Left cardiac atrium (tissue), 4 donors: ENCODE measurements around the gene CUEDC1. TPM values are rescaled to one million over a fixed set of nuclear protein-coding genes. Genes with fewer than 3 reads are reported as not detected.

Source experiments
- ATAC-seq, 2 donors: fragments of 200-7000 bp; cut with Tn5 transposase; one replicate each; pipeline ENCODE4 v1.9.1; 2020; ENCODE audit warnings: mild to moderate bottlenecking in 2 of 2, moderate library complexity in 2 of 2
- DNase-seq: peaks from one replicate; pipeline ENCODE4 v3.0.0-alpha.2; 2020
- intact Hi-C, 2 donors: fragments of 100-400 bp; cut with DNase I; formaldehyde crosslinking; loops; one replicate each; pipeline versions ENCODE4 v1.14.1 to v1.15.1; 2022 to 2023
- total RNA-seq, 2 donors: library from RNA; stranded (reverse); fragmentation: NEBNext Ultra II Directional; extraction: Animal tissue kit (Norgen Biotek cat#: 25700); gene quantifications; one replicate each; pipeline ENCODE4 v1.2.1, GENCODE V29; 2021
- donor health status: DM: no; HTN: yes; CAD: no.
- donor health status: DM: no; HTN: yes; CAD: no; lungs with severe emphysema.
- donor health status: DM: yes; HTN: yes; CAD: no.
- donor health status: Dilated cardiomyopathy.

The CUEDC1 gene
- total RNA-seq, 2 donors from 2014 or later: 38.3 to 45.5 TPM

DNA sequence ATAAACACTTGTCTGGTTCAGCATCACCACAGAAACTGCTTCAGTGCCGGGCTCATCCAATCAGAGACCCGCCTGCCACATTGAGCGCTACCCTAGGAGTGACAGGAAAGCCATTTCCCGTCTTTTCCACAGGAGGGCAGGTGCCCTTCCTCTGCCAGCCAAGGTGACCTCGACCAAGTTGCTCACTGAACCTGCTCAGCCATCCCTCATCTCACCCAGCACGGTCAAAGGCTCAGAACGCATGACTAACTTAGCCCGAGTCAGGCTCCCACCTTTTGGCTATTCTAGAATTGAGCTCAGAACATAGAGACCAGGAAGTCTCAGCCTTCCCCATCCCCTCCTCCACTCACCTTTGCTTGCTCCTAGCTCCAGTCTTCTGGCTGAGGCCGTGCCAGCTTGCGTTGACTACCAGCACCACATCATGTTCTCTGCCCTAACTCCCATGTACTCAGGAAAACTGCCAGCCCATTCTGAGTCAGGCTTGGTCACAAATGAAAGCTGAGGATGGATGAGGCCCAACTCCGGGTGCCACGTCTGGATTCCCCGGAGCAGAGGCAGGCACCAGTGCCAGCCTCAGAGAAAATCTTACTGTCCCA, 121.0 kb downstream of the CUEDC1 start:
- intact Hi-C loops: no loop called here
- ATAC-seq: peak in 1 of 2 donors; percentile 80
- DNase-seq: peak; percentile 68

DNA sequence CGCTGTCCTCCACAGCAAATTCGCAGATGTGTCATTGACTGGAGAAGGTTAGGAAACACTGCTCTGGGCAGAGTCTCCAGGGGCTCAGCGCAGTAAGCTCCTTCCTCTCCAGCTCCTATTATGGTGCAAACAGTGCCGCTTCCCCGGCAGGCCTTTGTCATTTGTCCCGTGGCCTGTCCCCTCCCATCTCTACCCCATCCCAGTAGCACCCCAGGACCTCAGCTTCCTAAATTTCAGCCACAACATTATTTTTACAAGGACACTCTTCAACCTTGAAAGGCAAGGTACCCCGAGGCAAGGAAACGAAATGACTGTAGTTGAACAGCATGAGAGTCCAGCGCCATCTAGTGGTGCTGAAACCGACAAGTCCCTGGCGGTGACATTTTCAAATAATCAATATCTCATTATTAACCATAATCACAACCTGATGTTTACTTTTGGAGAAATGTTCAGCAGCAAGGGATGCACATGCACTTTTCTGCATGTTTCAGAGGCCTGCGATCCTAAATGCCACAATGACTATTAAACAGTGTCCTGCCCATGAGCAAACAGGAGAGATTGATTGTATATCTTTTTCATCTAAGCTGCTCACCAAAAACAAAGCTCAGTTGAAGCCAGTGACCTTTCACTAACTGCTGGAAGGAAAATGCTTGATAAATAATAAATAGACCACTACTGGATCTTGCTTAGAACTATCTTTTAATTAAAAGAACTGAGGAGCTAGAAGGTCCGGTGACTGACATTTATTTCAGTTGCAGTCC, 121.9 kb downstream of the CUEDC1 start:
- intact Hi-C loops: no loop called here
- ATAC-seq (peak; percentile 91 to 92), DNase-seq (peak; percentile 82)

- intact Hi-C loops: no loop called here
- ATAC-seq (peak; percentile 10 to 30), DNase-seq (no peak)
Observed at GRCh38 chr17:57832314-57833178, 122.7 kb downstream of the CUEDC1 start.

DNA sequence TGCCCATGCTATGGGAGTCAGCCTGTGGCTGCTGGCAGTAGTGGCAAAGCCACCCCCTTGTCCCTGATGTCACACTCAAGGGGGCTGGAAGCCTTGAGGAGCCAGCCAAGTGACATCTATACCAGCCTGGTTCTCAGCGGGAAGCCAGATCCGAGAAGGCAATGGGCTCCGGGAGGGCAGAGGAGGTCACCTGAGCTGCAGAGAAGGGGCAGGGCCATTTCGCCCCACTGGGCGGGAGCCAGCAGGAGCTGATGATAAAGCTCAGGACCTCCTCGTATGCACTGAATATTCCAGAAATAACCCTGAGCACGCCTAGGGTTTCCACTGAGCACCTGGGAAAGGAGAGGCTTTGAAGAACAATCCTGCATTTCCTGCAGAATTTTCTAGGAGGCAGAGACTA, 124.3 kb downstream of the CUEDC1 start:
- intact Hi-C loops: no loop called here
- ATAC-seq: no peak
- DNase-seq: no peak

DNA sequence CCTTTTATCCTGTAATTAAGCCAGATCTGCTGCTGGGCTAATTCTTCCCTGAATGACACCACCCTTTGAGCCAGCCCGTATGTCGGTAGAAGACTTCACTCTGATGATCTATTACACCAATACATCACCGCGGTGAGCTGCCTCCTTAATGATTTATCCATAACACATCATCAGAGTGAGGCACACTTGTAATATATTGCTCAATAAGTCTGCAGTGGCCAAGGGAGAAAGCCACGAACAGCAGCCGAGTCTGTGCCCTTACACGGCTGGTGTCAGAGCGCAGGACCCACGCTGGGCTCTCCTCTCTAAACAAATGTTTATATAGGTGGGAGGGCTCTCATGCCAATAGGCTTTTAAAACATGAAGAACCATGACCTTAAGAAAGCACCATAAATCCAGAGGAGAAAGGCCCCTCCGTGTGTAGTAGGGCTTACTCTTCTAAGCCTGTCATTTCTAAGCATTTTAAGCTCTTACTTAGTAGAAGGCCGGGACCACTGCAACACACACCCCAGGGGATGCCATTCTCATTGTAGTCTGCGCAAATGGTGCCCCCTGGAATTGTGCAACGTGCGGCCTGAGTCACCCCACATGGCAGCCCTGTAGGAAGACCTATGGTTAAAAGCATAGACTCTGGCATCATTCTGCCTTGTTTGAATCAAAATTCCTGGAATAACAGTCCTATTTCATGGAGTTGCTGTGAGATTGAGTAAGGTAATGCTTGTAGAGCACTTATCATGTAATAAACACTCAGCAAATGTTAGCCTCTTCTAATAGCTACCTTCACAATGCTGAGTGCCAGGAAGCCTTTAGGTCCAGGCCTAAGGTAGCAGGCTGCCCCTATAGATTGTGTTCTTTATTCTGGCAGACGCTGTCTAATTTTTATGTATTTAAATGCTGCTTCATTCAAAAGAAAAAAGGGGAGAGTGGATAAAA, 131.5 kb downstream of the CUEDC1 start:
- intact Hi-C loops: no loop called here
- no peak for DNase-seq
- ATAC-seq: no peak

DNA sequence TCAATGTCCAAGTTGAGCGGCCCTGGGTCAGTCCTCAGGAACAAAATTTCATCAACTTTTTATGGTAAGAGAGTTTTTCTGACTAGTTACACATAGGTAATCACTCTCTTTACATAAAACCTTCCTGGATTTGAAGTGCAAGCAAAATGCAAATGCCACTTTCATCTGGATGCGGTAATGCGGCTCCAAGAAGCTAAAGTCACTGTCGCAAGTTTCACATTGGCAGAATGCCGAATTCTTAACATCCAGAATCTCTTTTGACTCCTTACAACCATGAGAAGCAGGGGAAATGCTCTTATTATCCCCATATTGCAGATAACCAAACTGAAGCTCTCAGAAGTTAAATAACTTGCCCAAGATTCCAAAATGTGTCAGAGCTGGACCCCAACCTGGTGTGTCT, 135.3 kb downstream of the CUEDC1 start:
- intact Hi-C loops: no loop called here
- ATAC-seq: no peak

DNA sequence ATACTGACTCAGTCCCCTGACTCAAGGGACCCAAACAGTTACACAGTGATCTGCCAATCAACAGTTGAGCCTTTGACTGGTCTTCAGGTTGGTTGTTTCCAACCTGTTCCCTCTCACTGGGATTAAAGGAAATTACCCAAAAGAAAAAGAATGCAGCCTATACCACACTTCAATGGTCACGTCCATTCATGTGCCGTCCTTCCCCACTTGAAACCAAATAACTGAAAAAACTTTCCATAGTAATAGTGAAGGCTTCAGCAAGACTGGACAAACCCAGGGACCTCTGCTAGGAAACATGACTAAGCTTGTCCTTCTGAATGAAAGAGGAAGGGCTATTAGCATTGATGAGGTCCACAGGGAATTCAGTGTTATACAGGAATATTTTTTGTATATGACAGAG, 135.9 kb downstream of the CUEDC1 start:
- no peak for ATAC-seq
- intact Hi-C loops: no loop called here
- DNase-seq: no peak

More for the DNA sequence above, 135.3 kb downstream of the CUEDC1 start:
- no peak for DNase-seq

GRCh38 chr17:57818066-57818465, 137.1 kb downstream of the CUEDC1 start:
- intact Hi-C loops: no loop called here
- no peak for ATAC-seq
- no peak for DNase-seq

DNA sequence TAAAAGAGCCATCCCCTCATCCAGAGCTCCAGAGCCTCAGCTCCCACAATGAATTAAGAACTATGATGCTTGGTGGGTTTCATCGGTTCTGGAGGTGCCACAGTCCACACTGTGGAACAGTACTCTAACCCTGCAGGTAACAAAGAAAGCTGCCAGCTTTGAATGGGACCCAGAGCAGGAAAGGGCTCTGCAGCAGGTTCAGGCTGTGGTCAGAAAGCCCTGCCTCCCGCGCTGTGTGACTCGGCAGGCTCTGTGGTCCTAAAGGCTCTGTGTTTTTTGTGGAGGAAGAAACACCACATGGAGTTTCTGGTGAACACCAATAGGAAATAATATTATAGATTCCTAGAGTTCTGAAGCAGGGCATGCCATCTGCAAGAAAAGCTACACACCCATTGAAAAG, 137.9 kb downstream of the CUEDC1 start:
- DNase-seq (no peak), ATAC-seq (no peak)
- intact Hi-C loops: no loop called here

GRCh38 chr17:57814421-57814820, 140.8 kb downstream of the CUEDC1 start:
- ATAC-seq: no peak
- intact Hi-C loops: no loop called here
- no peak for DNase-seq

GRCh38 chr17:57811638-57812280, 143.5 kb downstream of the CUEDC1 start:
- intact Hi-C loops: no loop called here
- DNase-seq: no peak
- no peak for ATAC-seq

Other genes with a start within 250 kb of the CUEDC1 start
- gene CCDC182, start 210.1 kb downstream of the CUEDC1 start, total RNA-seq: not detected
- gene MRPS23, start 105.4 kb downstream of the CUEDC1 start, total RNA-seq: 10 to 100 TPM; 45.2 to 55.8 TPM
- 10 to 100 TPM; 54.1 to 60.9 TPM for gene VEZF1, start 32.8 kb upstream of the CUEDC1 start, total RNA-seq
- gene SRSF1, start 51.8 kb upstream of the CUEDC1 start, total RNA-seq: 100 to 1,000 TPM; 113 to 137 TPM
- gene DYNLL2, start 128.0 kb upstream of the CUEDC1 start, total RNA-seq: 10 to 100 TPM; 50.5 to 51.0 TPM
- gene OR4D1, start 193.0 kb upstream of the CUEDC1 start, total RNA-seq: not detected
- gene OR4D2, start 211.6 kb upstream of the CUEDC1 start, total RNA-seq: not detected
- not detected for gene EPX, start 237.3 kb upstream of the CUEDC1 start, total RNA-seq